Neuronal stem cell (in vitro differentiated cells): Measurements from ENCODE around the gene ARMC2.
A peak's percentile ranks its signal among the peaks of the same experiment; 100 is the strongest.

ENCODE experiments used
- DNase-seq: peaks from one replicate; pipeline ENCODE4 v3.0.0-alpha.2; 2013; ENCODE audit warnings: low spot score
- H2AFZ ChIP-seq: one replicate; pipeline ENCODE4 v1.6.1; 2013; ENCODE audit warnings: mild to moderate bottlenecking, low read length, inconsistent platforms
- H2AK5ac ChIP-seq: 2 replicates; pipeline ENCODE4 v1.6.1; 2013; ENCODE audit warnings: low read depth, mild to moderate bottlenecking, inconsistent platforms, low read length, moderate library complexity, mixed read lengths
- H2BK120ac ChIP-seq: 2 replicates; pipeline ENCODE4 v1.6.1; 2013; ENCODE audit warnings: low read depth, mild to moderate bottlenecking, inconsistent platforms, low read length, moderate library complexity, mixed read lengths
- H2BK12ac ChIP-seq: one replicate; pipeline ENCODE4 v1.6.1; 2013; ENCODE audit warnings: low read length, inconsistent platforms
- H2BK15ac ChIP-seq: 2 replicates; pipeline ENCODE4 v1.6.1; 2013; ENCODE audit warnings: mild to moderate bottlenecking, low read length, inconsistent platforms, mixed read lengths
- H2BK5ac ChIP-seq: one replicate; pipeline ENCODE4 v1.6.1; 2013; ENCODE audit warnings: inconsistent platforms, mild to moderate bottlenecking, low read length, moderate library complexity
- H3K14ac ChIP-seq: one replicate; pipeline ENCODE4 v1.6.1; 2013; ENCODE audit warnings: low read length, inconsistent platforms
- H3K18ac ChIP-seq: 2 replicates; pipeline ENCODE4 v1.6.1; 2013; ENCODE audit warnings: low read length, inconsistent platforms
- H3K23ac ChIP-seq: 2 replicates; pipeline ENCODE4 v1.6.1; 2013; ENCODE audit warnings: low read depth, mild to moderate bottlenecking, mixed read lengths, low read length, inconsistent platforms; ENCODE audit not compliant: poor library complexity
- H3K27ac ChIP-seq: replicated peaks from 3 replicates; pipeline ENCODE4 v1.5.1; 2013; ENCODE audit warnings: low read length, inconsistent platforms
- H3K27me3 ChIP-seq, 3 experiments: 2 replicates each; pipeline ENCODE4 v1.6.1; 2013; ENCODE audit warnings: low read length in 3 of 3, mild to moderate bottlenecking in 2 of 3, inconsistent platforms in 1 of 3, low read depth in 1 of 3, mixed read lengths in 1 of 3, moderate library complexity in 1 of 3; ENCODE audit not compliant: control insufficient read depth in 3 of 3, insufficient read depth in 3 of 3
- H3K36me3 ChIP-seq, 2 donors: replicated peaks in 1 of 2; 2 replicates each; pipeline ENCODE4 v1.6.1; 2013; ENCODE audit warnings: low read length in 2 of 2; ENCODE audit not compliant: control insufficient read depth in 2 of 2, insufficient read depth in 2 of 2
- H3K4ac ChIP-seq: 2 replicates; pipeline ENCODE4 v1.6.1; 2013; ENCODE audit warnings: inconsistent platforms, mild to moderate bottlenecking, low read length, moderate library complexity
- H3K4me1 ChIP-seq, 2 donors: 1 replicate in 1 of 2; 2 replicates in 1 of 2; pipeline ENCODE4 v1.6.1; 2013; ENCODE audit warnings: low read length in 2 of 2, low read depth in 1 of 2; ENCODE audit not compliant: control insufficient read depth in 2 of 2, insufficient read depth in 1 of 2
- H3K4me2 ChIP-seq: one replicate; pipeline ENCODE4 v1.6.1; 2013; ENCODE audit warnings: mild to moderate bottlenecking, low read length, inconsistent platforms; ENCODE audit not compliant: insufficient read depth, poor library complexity, severe bottlenecking
- H3K4me3 ChIP-seq, 2 donors: 2 replicates each; pipeline ENCODE4 v1.5.1; 2013; ENCODE audit warnings: low read length in 2 of 2, mild to moderate bottlenecking in 2 of 2, inconsistent platforms in 1 of 2, moderate library complexity in 1 of 2
- H3K79me1 ChIP-seq: one replicate; pipeline ENCODE4 v1.6.1; 2013; ENCODE audit warnings: low read depth, mild to moderate bottlenecking, inconsistent platforms, low read length, moderate library complexity
- H3K9ac ChIP-seq: one replicate; pipeline ENCODE4 v1.6.1; 2013; ENCODE audit warnings: mild to moderate bottlenecking, low read depth, low read length, inconsistent platforms; ENCODE audit not compliant: poor library complexity
- H3K9me3 ChIP-seq, 2 donors: replicated peaks in 1 of 2; 2 replicates each; pipeline versions ENCODE3 to v1.6.1; 2013; ENCODE audit warnings: low read length in 2 of 2, mild to moderate bottlenecking in 2 of 2, inconsistent platforms in 1 of 2, low read depth in 1 of 2, mixed read lengths in 1 of 2, moderate library complexity in 1 of 2; ENCODE audit not compliant: control insufficient read depth in 2 of 2, insufficient read depth in 1 of 2
- H4K8ac ChIP-seq: one replicate; pipeline ENCODE4 v1.6.1; 2013; ENCODE audit warnings: low read depth, mild to moderate bottlenecking, inconsistent platforms, low read length, moderate library complexity
- H4K91ac ChIP-seq: one replicate; pipeline ENCODE4 v1.6.1; 2013; ENCODE audit warnings: low read length, low read depth, mild to moderate bottlenecking, inconsistent platforms; ENCODE audit not compliant: poor library complexity
- WGBS, 2 donors: extraction: QIAGEN DNeasy Blood & Tissue Kit; methylation state at CpG; one replicate each; pipeline ENCODE4 v1.1.7; 2013; ENCODE audit warnings: missing lambda C conversion rate in 2 of 2, mixed read lengths in 1 of 2; ENCODE audit not compliant: insufficient read length in 2 of 2, insufficient replicate concordance in 1 of 2; ENCODE audit errors: extremely low coverage in 2 of 2; 5-methylcytosine and 5-hydroxymethylcytosine counted together

ARMC2 gene

DNA sequence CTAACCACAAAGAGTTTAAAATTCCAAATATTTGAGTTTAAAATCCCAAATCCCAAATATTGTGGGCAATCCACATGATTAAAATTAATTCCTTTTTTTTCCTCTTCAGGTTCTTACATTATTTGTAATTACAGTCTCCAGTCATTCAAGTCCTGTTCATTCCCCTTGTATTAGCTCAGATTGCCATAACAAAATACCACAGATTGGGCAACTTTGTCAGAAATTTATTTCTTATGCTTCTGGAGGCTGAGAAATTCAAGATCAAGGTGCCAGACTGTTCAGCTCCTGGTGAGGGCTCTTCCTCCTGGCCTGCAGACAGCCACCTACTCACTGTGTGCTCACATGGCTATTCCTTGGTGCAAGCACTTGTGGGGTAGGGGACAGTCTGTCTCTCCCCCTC lies 105.5 kb downstream of the ARMC2 start:
- Histone ChIP-seq H3K4me3 (no peak overlapping the region), H3K4me2 (no peak overlapping the region), H3K27ac (no peak overlapping the region), H3K9me3 (no peaks in the 10 kb centered on the region), H2AK5ac (no peak overlapping the region), H4K8ac (no peak overlapping the region), H3K36me3 (no peaks in the 10 kb centered on the region), H3K9ac (peak overlapping the region; percentile 61), H2AFZ (no peak overlapping the region), H3K27me3 (no peaks in the 10 kb centered on the region), H3K23ac (no peak overlapping the region), H3K14ac (no peak overlapping the region), H2BK120ac (no peak overlapping the region), H3K4me1 (no peaks in the 10 kb centered on the region), H3K18ac (no peak overlapping the region), H2BK15ac (no peak overlapping the region), H2BK12ac (no peak overlapping the region), H3K79me1 (no peaks in the 10 kb centered on the region), H2BK5ac (no peak overlapping the region), H4K91ac (no peak overlapping the region), H3K4ac (no peak overlapping the region)
- DNase-seq = no peak

DNA sequence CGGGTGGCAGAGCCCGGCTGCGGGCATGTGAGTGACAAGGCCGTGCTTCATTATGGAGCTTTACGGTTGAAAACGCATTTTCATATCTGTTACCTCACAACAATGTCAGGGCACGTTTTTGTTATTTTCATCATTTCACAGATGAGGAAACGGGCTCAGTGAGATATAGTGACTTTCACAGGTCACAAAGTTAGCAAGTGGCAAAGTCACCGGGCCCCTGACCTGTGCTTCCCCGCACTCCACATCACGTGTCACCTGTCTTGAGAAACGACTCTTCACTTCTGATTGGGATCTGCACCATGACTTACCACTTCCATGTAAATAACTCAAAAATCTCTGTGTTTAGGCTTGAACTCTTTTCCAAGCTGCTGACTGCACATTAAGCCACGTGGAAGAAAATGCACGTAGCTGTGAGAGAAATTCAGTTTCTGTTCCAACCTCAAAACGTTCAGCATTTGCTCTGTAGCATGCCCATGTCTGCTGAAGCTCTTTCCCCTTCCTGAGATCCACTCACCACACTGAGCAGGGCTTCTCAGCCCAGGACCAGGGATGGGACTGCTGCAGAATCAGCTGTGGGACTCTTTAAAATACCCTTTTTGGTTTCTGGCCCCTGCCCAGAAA lies 107.2 kb downstream of the ARMC2 start:
- DNase-seq = no peak
- no peak overlapping the region for H2BK12ac ChIP-seq
- H3K4me3 ChIP-seq = no peak overlapping the region
- H3K4ac ChIP-seq = no peak overlapping the region
- no peak overlapping the region for H3K9ac ChIP-seq
- H3K79me1 ChIP-seq = no peaks in the 10 kb centered on the region
- H4K8ac ChIP-seq = no peak overlapping the region
- no peak overlapping the region for H3K27ac ChIP-seq
- no peaks in the 10 kb centered on the region for H3K36me3 ChIP-seq
- H3K4me1 ChIP-seq = no peaks in the 10 kb centered on the region
- H3K23ac ChIP-seq = no peak overlapping the region
- no peaks in the 10 kb centered on the region for H3K27me3 ChIP-seq
- H3K14ac ChIP-seq = no peak overlapping the region
- WGBS, 2 donors = no CpG with 5 or more reads among the region's 15 CpGs
- H3K4me2 ChIP-seq = no peak overlapping the region
- no peak overlapping the region for H2BK15ac ChIP-seq
- no peak overlapping the region for H2BK120ac ChIP-seq
- no peak overlapping the region for H2BK5ac ChIP-seq
- no peak overlapping the region for H4K91ac ChIP-seq
- H3K9me3 ChIP-seq = no peaks in the 10 kb centered on the region
- no peak overlapping the region for H2AFZ ChIP-seq
- no peak overlapping the region for H3K18ac ChIP-seq
- no peak overlapping the region for H2AK5ac ChIP-seq

GRCh38 chr6:108957221-108957620 lies 109.0 kb downstream of the ARMC2 start:
- Histone ChIP-seq H3K4me1 (no peaks in the 10 kb centered on the region), H3K9me3 (no peaks in the 10 kb centered on the region), H2AFZ (no peak overlapping the region), H4K91ac (no peak overlapping the region), H3K27ac (no peak overlapping the region), H3K79me1 (no peaks in the 10 kb centered on the region), H3K14ac (no peak overlapping the region), H2AK5ac (no peak overlapping the region), H2BK15ac (no peak overlapping the region), H2BK120ac (no peak overlapping the region), H3K9ac (peak overlapping the region; percentile 53), H2BK5ac (no peak overlapping the region), H3K18ac (no peak overlapping the region), H2BK12ac (no peak overlapping the region), H4K8ac (no peak overlapping the region), H3K4ac (no peak overlapping the region), H3K27me3 (no peaks in the 10 kb centered on the region), H3K36me3 (no peaks in the 10 kb centered on the region), H3K4me3 (no peak overlapping the region), H3K4me2 (no peak overlapping the region), H3K23ac (peak overlapping the region; percentile 58)
- no CpG with 5 or more reads among the region's 4 CpGs for WGBS, 2 donors
- no peak for DNase-seq

GRCh38 chr6:108958900-108959770 lies 110.9 kb downstream of the ARMC2 start:
- Histone ChIP-seq H2BK12ac (no peak overlapping the region), H3K27me3 (no peaks in the 10 kb centered on the region), H2AK5ac (no peak overlapping the region), H2BK5ac (no peak overlapping the region), H3K36me3 (no peaks in the 10 kb centered on the region), H3K79me1 (no peaks in the 10 kb centered on the region), H2BK15ac (no peak overlapping the region), H3K27ac (no peak overlapping the region), H3K9ac (no peak overlapping the region), H3K4ac (no peak overlapping the region), H3K4me2 (no peak overlapping the region), H3K18ac (no peak overlapping the region), H3K4me3 (no peak overlapping the region), H2AFZ (no peak overlapping the region), H4K91ac (no peak overlapping the region), H3K9me3 (no peaks in the 10 kb centered on the region), H4K8ac (no peak overlapping the region), H2BK120ac (no peak overlapping the region), H3K4me1 (no peaks in the 10 kb centered on the region), H3K14ac (no peak overlapping the region), H3K23ac (no peak overlapping the region)
- no peak for DNase-seq
- no CpG with 5 or more reads among the region's 10 CpGs for WGBS, 2 donors
